Colon (tissue), 2 donors: Measurements from ENCODE around the gene HPSE2.

Experiments
- FAIRE-seq: peaks from 2 replicates; lab custom pipeline; 2012; peaks lifted over from hg19 to GRCh38; lab: Jason Lieb, UNC
- donor health status: control.
- donor health status: control.

HPSE2 gene

GRCh38 chr10:98410759-98411158, 824.9 kb downstream of the HPSE2 start:
- no peak for FAIRE-seq

- no peak for FAIRE-seq
These were observed 825.4 kb downstream of the HPSE2 start for GRCh38 chr10:98410135-98410743.

GRCh38 chr10:98408799-98409198, 826.9 kb downstream of the HPSE2 start:
- FAIRE-seq: no peak

GRCh38 chr10:98407744-98408241, 827.9 kb downstream of the HPSE2 start:
- FAIRE-seq: no peak
